Skeletal muscle tissue (tissue), 4 donors: ENCODE results near the gene DLL3. TPM values are rescaled to one million over a fixed set of nuclear protein-coding genes. Genes with fewer than 3 reads are reported as not detected.

Source experiments
- H3K27ac ChIP-seq: one replicate; pipeline ENCODE4 v1.7.0; 2013; ENCODE audit warnings: mild to moderate bottlenecking, low read depth, low read length, inconsistent platforms
- H3K27me3 ChIP-seq, 3 donors: one replicate each; pipeline ENCODE4 v1.7.0; 2013; ENCODE audit warnings: low read length in 3 of 3; ENCODE audit not compliant: control insufficient read depth in 3 of 3, insufficient read depth in 3 of 3
- H3K36me3 ChIP-seq, 3 donors: one replicate each; pipeline ENCODE4 v1.7.0; 2013; ENCODE audit warnings: low read length in 3 of 3; ENCODE audit not compliant: control insufficient read depth in 3 of 3, insufficient read depth in 3 of 3
- H3K4me1 ChIP-seq, 3 donors: one replicate each; pipeline ENCODE4 v1.7.0; 2013; ENCODE audit warnings: low read length in 3 of 3, mild to moderate bottlenecking in 3 of 3; ENCODE audit not compliant: control insufficient read depth in 3 of 3, insufficient read depth in 3 of 3
- H3K4me3 ChIP-seq, 3 donors: one replicate each; pipeline ENCODE4 v1.7.0; 2013; ENCODE audit warnings: low read length in 3 of 3
- H3K9ac ChIP-seq, 3 donors: one replicate each; pipeline ENCODE4 v1.7.0; 2013; ENCODE audit warnings: low read length in 3 of 3, mild to moderate bottlenecking in 3 of 3, moderate library complexity in 2 of 3, low read depth in 1 of 3
- H3K9me3 ChIP-seq, 3 donors: one replicate each; pipeline ENCODE4 v1.7.0; 2013; ENCODE audit warnings: low read length in 3 of 3; ENCODE audit not compliant: control insufficient read depth in 3 of 3
- total RNA-seq: library from RNA; depleted of rRNA; stranded (reverse); fragments of >200 nt; gene quantifications from one replicate; pipeline ENCODE4 v1.2.3, GENCODE V29; 2014
- donor health status: Osteomylitis.

DLL3 gene
- total RNA-seq, 1 donor from 2014 or later, result not detected

GRCh38 chr19:39544226-39544903 is 45.6 kb downstream of the DLL3 start:
- Histone ChIP-seq H3K4me1 (peaks cover under 1 to 2% (median under 1%) of the 10 kb centered on the region in 3 donors), H3K27ac (no peak overlapping the region), H3K9me3 (no peaks in the 10 kb centered on the region), H3K9ac (no peak overlapping the region), H3K36me3 (no peaks in the 10 kb centered on the region), H3K4me3 (no peak overlapping the region), H3K27me3 (no peaks in the 10 kb centered on the region)

- Histone ChIP-seq H3K4me1 (peaks cover 0 to 2% (median 0%) of the 10 kb centered on the region in 3 donors), H3K9me3 (no peaks in the 10 kb centered on the region), H3K4me3 (no peak overlapping the region), H3K27me3 (no peaks in the 10 kb centered on the region), H3K36me3 (no peaks in the 10 kb centered on the region), H3K27ac (no peak overlapping the region), H3K9ac (no peak overlapping the region)
Measured at GRCh38 chr19:39544911-39545310, 46.2 kb downstream of the DLL3 start.

DNA sequence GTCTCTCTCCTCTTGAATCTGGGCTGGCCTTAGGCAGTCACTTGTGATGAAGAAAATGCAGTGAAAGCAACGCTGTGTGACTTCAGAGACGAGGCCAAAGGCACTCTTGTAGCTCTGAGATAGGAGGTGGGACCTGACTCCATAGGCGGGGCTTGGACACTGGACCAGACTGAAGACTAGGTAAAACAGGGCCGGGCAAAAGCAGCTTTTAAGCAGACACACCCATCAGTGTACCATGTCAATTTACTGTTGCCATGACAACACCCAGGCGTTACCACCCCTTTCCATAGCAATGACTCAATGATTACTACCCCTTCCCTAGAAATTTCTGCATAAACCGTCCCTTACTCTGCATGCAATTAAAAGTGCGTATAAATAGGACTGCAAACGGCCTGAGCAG is 47.9 kb downstream of the DLL3 start:
- no peaks in the 10 kb centered on the region for H3K4me1 ChIP-seq
- no peaks in the 10 kb centered on the region for H3K36me3 ChIP-seq
- no peak overlapping the region for H3K4me3 ChIP-seq
- no peaks in the 10 kb centered on the region for H3K9me3 ChIP-seq
- H3K27me3 ChIP-seq, result no peaks in the 10 kb centered on the region
- no peak overlapping the region for H3K27ac ChIP-seq
- no peak overlapping the region for H3K9ac ChIP-seq

- H3K36me3 ChIP-seq, result no peaks in the 10 kb centered on the region
- H3K9me3 ChIP-seq, result no peaks in the 10 kb centered on the region
- no peak overlapping the region for H3K27ac ChIP-seq
- no peaks in the 10 kb centered on the region for H3K27me3 ChIP-seq
- no peaks in the 10 kb centered on the region for H3K4me1 ChIP-seq
- H3K9ac ChIP-seq, result no peak overlapping the region
- H3K4me3 ChIP-seq, result no peak overlapping the region
Measured at GRCh38 chr19:39550197-39550596, 51.5 kb downstream of the DLL3 start.

DNA sequence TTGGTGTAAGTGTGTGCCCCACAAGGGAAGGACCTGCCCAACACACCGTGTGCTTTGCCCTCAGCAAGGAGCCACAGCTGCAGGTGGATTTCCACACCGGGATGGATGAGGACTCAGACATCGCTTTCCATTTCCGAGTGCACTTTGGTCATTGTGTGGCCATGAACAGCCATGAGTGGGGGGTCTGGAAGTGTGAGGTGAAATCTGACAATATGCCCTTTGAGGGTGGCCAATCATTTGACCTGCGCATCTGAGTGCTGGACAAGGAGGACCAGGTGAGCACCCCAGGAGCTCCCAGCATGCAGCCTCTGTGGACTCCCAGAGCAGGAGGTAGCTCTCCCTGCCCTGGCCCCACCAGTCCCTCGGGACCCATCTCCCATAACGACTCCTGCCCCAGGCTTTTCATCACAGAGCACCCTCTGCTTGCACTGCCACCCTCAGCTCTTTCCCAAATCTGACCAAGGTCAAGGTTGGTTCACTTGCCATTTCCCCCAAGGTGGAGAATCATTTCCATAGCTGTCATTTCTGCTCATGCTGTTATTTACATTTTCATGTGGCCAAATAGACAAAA is 54.4 kb downstream of the DLL3 start:
- peaks cover 0 to 10% (median 5%) of the 10 kb centered on the region in 3 donors for H3K4me1 ChIP-seq
- H3K27me3 ChIP-seq, result no peaks in the 10 kb centered on the region
- H3K9me3 ChIP-seq, result no peaks in the 10 kb centered on the region
- H3K27ac ChIP-seq, result no peak overlapping the region
- no peak overlapping the region for H3K9ac ChIP-seq
- no peak overlapping the region for H3K4me3 ChIP-seq
- no peaks in the 10 kb centered on the region for H3K36me3 ChIP-seq

GRCh38 chr19:39554701-39555311 is 56.1 kb downstream of the DLL3 start:
- Histone ChIP-seq H3K4me1 (peaks cover 4 to 12% (median 8%) of the 10 kb centered on the region in 3 donors), H3K27ac (no peak overlapping the region), H3K36me3 (no peaks in the 10 kb centered on the region), H3K4me3 (no peak overlapping the region), H3K9ac (no peak overlapping the region), H3K27me3 (no peaks in the 10 kb centered on the region), H3K9me3 (no peaks in the 10 kb centered on the region)

- no peak overlapping the region for H3K27ac ChIP-seq
- H3K27me3 ChIP-seq, result no peaks in the 10 kb centered on the region
- no peaks in the 10 kb centered on the region for H3K36me3 ChIP-seq
- H3K4me1 ChIP-seq, result peaks cover 4 to 12% (median 8%) of the 10 kb centered on the region in 3 donors
- no peaks in the 10 kb centered on the region for H3K9me3 ChIP-seq
- H3K9ac ChIP-seq, result no peak overlapping the region
- no peak overlapping the region for H3K4me3 ChIP-seq
Measured at GRCh38 chr19:39555883-39556282, 57.1 kb downstream of the DLL3 start.

Other genes with a start within 250 kb of the DLL3 start
- not detected for gene IFNL2, start 230.6 kb upstream of the DLL3 start, total RNA-seq
- not detected for gene IFNL1, start 202.5 kb upstream of the DLL3 start, total RNA-seq
- gene LRFN1, start 178.1 kb upstream of the DLL3 start, total RNA-seq, result 0.52 TPM
- gene GMFG, start 162.9 kb upstream of the DLL3 start, total RNA-seq, result 20.9 TPM
- 22.4 TPM for gene SAMD4B, start 156.5 kb upstream of the DLL3 start, total RNA-seq
- 25.1 TPM for gene PAF1, start 107.8 kb upstream of the DLL3 start, total RNA-seq
- 9.4 TPM for gene MED29, start 107.6 kb upstream of the DLL3 start, total RNA-seq
- gene ZFP36, start 92.1 kb upstream of the DLL3 start, total RNA-seq, result 3.1 TPM
- gene PLEKHG2, start 86.3 kb upstream of the DLL3 start, total RNA-seq, result 15.7 TPM
- 128 TPM for gene RPS16, start 63.0 kb upstream of the DLL3 start, total RNA-seq
- 40.7 TPM for gene SUPT5H, start 53.4 kb upstream of the DLL3 start, total RNA-seq
- 40.7 TPM for gene TIMM50, start 18.1 kb upstream of the DLL3 start, total RNA-seq
- gene SELENOV, start 16.2 kb downstream of the DLL3 start, total RNA-seq, result not detected
- gene EID2B, start 33.9 kb downstream of the DLL3 start, total RNA-seq, result 2.6 TPM
- gene EID2, start 41.2 kb downstream of the DLL3 start, total RNA-seq, result 6.8 TPM
- not detected for gene LGALS13, start 103.6 kb downstream of the DLL3 start, total RNA-seq
- gene LGALS16, start 157.0 kb downstream of the DLL3 start, total RNA-seq, result not detected
- not detected for gene LGALS14, start 205.5 kb downstream of the DLL3 start, total RNA-seq
- 5.7 TPM for gene CLC, start 239.1 kb downstream of the DLL3 start, total RNA-seq